NCI-H146 treated with DMSO at 0.1 percent for 48 hours (cell line): ENCODE measurements around the gene RND3.

ENCODE experiments used
- DNase-seq: peaks from one replicate; lab custom pipeline; 2025; ENCODE audit not compliant: unreplicated experiment; lab: John Stamatoyannopoulos, UW

RND3 gene

DNA sequence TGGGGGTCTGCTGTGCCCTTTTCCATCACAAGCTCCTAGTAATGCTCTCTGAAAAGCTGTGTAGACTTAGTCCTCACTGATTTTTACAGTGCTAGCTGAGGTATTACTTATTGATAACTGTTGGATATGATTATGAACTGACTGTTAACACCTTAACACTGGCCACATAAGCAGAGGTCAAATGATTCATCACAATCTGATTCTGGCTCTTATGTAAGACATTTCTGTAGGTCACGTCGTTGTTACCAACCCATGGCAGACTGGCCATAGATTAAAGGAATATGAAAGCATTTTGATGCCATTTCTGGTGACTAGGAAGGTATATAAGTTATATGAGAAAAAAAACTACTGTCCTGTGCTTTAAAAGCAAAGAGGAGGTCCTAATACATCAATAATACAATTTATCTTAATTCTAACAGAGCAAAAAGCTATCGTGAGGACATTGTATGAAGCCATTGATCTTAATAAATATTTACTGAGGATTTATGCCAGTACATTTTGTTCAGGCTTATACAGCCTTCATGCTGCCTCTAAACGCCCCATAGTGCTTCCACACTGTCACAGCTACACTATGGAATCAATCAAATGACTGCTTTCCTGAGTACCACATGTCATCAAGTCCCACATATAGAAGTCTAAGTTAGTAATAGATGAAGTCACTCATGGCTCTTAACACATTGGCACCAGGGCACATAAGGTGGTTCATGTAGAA lies 6.9 kb upstream of the RND3 start:
- no peak for DNase-seq

DNA sequence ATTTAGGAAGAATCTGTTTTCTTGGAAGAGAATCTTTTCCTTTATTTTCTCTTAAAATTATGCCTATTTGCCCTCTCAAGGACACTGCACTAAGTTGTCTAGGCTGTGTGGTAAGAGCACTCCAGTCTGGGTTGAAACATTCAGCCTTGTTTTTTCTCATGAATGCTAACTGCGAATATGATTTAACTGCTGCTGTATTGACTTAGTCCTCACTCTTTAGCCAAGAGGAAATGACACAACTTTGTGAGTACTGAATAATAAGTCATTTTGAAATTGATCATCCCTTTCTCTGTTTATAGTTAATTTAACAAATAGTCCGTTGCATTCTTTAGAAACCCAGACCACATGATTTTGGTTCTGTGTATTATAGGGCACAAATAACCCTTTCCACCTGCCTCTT lies 4.5 kb upstream of the RND3 start:
- no peak for DNase-seq

DNA sequence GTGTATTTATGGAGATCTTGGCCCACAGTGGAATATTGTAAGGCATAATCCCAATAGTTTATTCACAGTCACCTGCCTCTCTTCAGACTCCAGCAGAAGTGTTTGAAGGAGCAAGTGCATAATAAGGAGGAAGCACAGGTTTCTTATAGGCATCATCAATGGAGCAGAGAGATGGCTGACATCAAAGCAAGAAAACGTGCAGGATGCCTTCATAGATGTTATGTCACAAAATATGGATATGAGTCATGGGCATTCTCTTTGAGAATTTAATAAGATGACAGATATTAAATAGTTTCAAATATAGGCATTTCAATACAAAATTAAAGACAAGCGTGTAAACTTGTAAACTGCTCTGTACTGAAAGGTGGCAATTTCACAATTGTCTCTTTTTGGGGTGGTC lies 4.0 kb upstream of the RND3 start:
- no peak for DNase-seq

DNA sequence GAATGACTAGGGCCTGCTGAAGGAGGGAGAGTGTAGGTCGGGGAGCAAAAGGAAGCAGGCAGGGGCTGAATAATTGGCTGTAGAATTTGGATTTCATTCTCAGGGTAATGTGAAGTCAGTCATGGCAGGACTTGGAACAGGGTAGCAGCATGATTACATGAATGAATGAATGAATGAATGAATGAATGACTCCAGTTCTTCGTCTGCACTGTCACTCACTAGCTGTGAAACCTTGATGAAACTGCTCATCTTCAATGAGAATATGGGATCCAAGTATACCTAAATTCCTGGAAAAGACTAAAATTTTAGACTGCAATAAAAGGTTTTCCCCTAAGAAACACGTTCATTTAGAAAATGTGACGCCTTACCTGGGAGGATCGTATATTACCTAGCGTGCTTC lies 3.0 kb upstream of the RND3 start:
- no peak for DNase-seq

DNA sequence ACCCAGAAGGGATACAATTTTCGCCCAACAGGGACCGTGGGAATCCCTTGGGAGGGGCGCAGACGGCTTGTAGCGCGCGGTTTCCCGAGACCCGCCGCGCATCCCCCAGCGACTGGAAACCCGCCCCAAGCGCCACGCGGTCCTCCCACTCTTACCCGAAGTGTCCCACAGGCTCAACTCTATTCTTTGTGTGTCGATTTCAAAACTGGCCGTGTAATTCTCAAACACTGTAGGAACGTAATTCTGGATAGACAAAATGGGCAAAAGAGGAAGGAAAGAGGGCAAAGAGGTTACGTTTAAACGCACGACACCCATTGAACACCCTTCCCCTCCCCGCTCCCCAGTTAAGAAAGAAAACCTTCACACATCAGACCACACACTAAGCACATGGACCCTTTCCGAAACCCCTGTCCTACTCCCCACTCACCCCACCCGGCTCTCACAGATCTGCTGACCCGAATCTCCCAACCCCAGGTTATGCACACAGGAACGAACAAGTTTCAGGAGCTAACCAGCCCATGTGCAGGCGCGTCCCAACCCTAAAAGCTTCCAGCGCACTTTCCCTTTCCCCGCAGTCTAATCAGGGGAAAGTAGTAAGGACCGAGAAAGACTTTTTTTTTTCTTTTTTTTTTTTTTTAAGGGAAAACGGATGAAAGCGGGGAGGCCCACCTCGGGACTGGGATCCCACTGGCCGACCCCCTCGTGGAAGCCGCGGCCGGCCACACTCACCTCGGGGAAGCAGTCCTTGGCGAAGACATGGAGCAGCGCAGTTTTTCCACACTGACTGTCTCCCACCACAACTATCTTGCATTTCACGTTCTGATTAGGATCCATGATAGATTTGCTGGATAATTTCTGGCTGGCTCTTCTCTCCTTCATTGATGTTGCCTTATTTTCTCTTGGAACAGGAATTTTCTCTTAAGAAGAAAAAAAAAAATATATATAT lies 655 bp downstream of the RND3 start:
- DNase-seq: no peak

DNA sequence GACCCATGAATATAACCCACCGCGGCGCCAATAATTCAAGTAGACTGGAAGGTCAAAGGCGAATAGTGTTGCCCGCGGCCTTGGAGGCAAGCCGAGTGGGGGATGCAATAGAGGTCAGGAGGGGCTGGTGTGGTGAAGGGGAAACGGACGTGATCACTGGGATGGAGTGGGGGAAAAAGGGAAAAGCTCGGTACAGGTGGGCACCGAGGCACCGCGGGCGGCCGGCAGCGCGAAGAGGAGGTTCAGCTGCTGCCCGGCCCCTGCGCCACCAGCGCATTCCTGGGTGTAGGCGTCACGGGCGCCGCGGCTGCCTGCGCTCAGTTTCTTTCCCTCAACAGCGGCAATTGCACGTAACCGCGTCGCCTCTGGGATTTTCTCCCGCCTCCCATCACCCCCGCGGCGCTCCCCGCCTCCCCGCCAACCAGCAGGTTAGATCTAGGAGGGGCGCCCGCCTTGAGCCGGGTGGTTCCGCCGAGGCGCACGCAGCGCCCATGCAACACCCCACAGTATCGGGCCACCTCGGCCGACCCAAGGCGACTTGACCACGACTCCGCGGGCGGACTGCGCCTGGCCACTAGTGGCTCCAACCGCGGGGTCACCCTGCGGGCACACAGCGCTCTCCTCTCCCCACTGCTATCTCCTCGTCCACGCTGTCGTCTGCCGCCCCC lies 1.5 kb downstream of the RND3 start:
- peak; percentile 16 for DNase-seq

DNA sequence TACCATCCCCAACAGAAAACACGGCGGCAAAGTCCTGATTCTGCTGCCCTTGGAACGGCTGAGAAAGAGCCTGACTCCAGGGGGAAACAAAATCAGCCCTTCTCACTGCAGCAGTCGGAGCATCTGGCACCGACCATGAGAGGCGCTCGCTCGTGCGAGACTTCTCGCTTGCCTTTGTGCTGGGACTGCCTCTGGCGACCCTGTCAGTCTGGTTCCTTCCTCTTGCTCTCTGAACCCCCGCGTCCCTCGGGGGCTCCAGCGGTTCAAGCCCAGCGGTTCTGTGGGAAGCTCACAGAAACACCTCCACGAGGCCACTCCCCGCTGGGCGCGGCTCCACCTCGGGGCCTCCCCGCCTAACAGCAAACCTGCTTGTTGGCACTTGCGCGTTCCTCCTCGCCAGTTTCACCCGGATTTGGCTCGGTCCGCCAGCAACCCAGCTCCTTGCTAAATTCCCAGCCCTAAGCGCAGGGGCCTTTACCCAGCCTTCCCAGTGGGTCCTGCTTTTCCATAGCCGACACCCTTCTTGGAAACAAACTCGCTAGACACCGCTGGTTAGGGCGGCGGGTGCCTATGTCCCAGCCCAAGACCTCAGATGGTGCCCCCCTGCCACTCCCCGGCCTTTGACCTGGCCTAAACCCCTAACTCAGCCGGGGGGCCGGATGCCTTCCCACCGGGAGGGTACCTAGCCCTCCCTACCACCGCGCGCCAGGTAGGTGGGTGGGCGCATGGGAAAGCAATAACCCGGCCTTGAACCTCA lies 2.2 kb downstream of the RND3 start:
- peak; percentile 34 for DNase-seq

DNA sequence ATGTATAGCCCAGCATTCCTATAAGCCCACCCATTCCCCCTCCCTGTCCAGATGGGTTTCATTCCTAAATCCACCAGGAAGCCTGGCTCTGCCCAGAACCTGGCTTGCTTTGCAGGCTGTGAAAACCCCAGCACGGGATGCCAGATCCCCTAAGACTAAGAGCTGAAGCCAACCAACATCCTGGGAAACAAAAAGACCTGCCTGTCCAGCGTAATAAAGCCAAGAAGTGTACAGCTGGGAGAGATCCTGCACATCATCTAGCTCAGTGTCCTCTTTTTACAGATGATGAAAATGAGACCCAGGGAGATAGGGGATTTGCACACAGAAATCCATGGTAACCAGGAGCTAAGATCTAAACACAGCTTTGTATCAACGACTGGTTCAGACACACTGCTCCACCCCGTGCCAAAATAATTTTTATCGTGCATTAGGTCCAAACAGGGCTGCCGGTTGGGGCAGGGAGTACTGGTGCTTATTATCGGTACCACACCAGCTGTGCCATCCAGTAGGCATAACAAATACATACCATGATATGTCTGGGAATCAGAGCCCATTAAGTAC lies 2.9 kb downstream of the RND3 start:
- no peak for DNase-seq

DNA sequence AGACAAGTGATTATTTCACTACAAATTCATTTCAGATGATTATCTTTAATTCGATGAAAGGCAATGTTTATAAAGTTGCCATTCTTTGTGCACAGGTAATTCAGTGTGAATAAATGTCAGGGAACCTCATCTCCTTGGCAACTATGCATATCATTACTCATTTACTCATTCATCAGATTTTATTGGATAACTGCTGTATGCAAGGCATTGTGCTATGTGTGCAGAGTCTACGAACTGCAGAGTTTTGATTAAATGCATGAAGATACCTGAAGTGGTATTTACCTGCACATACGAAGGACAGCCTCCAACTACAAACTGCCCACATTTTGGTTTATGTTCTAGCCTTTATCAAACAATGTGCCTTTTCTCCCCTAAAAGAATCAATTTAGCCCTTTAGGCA lies 3.5 kb downstream of the RND3 start:
- DNase-seq: no peak

DNA sequence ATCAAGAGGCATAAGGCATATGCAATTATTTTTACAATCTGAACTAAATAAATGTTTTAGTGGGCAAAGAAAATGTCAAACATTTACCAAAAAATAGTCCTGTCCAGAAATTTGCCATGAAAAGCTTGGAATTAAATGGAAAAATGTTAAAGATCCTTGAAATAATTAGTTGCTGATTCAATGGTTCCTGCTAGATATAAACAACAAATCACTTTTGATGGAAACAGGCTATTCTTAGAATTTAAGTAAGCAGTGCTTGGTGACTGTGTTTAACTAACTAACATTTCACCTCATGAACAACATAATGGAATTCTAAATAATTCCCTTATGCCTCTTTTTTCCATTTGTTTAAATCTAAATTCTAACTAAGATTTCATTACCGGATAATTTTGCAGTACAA lies 3.9 kb downstream of the RND3 start:
- no peak for DNase-seq

DNA sequence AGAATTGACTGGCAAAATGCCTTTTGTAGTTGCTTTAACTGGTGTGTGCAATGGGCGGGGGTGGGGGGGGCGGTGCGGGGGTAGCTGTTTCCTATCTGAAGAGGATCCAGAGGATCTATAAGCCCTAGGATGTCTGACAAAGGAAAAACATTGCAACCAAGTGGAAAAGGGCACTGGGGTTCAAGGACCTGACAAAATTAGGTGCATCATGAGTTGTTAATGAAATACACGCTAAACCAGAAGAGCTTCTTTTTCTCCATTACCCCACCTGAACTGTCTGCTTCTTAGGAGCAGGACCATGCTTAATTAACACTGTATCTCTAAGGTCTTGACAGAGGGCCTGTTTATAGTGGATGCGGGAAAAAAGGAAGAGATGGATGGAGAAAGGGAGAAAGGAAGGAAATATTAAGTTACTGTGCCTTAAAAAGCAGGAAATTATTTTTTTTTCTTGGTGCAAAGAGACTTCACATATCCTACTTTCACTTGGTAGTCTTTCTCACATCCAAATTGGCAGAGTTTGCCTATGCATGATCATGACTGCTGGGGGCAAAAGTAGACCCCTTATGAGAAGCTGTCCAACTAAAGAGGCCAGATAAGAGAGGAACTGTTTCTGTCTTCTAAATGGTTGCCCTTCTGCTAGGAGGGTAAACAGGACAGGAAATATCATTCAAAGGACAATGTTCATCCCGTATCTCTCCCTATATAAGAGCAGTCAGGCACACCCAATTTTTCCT lies 4.6 kb downstream of the RND3 start:
- no peak for DNase-seq

DNA sequence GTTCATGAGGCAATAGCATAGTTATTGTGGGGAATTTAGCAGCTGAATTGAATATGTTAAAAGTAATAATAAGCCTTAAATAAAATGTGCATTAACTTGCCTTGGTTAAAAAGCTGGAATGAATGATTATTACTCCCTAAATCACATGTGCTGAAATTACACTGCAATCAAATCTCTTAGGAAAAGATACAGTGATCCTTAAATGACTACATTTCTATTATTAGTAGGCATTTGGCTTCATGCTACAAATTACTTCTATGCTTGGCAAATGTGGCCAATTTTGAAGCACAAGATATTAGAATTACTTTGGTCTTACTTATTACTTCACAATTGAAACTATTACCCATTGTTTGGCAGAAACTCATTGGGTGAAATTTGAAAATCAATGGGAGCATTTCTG lies 5.4 kb downstream of the RND3 start:
- no peak for DNase-seq

DNA sequence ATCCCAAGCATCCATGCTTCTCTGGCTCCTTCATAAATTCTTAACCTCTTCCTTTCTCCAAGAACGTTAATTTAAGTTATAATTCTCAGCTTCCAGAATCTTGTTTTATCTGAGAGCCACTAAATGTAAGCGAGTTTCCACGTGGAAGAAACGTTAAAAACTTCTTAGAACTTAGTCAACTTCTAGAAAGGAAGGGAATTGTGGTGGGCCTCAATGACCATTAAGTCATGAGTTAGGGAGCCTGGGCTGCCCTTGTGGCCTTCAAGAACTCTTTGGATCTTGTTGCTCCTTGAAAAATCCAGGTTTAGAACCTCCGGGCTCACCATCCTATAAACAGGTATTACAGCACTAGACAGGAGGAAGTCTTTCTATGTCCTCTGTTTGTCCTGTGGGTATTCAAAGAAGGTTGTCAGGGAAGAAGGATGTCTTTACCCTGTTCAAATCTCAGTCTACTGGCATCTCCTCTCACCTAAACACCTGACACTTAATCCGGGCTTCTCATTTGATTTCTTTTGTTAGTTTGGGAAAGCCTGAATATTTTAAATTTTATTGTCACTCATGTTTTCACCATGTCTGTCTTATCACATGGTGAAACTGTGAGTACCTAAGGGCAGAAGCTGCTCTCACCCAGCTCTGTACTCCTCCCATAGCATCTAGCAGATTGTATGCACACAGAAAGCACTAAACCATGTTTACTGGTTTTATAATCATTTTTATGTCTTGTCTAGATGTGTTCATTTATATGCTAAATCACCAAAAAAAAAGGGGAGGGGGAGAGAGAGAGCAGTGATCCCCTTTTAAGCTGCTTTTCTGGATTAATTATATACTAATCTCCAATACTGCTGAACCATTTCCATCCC lies 6.3 kb downstream of the RND3 start:
- no peak for DNase-seq

DNA sequence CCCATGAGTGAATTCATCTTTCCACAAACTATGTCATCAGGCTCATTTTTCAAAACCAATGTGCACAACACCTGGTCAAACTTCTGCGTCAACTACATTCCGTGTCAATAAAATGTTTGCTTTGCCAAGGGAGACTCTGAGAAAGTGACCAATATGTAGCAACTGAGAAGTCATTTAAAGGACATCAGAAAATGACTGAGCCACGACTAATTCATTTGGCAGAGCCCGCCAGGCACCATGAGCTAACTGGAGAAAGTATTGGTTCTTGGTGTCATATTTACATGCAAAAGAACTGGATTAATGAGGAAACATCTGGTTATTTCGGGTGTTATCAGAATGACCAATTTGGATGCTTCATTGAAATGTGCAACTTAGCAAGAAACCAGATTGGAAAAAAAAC lies 7.2 kb downstream of the RND3 start:
- no peak for DNase-seq

DNA sequence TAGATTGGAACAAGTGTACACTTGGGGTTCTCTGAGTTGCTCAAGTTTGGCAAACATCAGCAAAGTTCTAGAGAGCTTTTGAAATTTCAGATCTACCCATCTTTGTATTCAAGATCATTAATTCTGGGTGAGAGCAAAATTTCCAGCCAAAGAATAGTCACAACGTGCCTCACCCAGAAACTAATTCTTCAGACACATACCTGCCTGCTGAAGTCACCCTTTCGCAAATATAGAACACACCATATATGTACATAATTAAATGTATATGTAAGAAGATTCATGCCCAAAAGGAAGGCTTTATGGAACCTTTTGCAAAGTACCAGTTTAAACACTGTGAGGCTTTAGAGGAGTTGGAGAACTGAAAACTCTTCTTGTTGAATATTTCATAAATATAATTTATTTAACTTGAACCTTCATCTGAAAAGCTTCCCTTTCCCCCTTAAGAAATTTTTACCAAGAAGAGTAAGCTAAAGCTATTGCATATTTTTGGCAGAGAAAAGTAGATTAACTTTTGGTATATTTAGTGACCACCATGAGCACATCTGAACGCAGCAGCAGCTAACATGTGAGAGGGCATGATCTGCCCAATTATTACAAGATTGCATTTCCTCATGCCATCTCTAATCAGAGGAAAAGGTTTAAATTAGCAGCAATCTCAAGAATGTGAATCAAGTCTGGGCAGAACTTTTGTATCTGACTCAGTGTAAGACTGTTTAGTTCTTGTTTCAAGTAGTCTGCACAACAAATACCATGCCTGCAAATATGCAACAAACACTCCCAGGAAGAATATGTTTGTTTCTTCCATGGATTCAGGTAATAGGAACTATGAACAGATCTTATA lies 8.2 kb downstream of the RND3 start:
- no peak for DNase-seq

DNA sequence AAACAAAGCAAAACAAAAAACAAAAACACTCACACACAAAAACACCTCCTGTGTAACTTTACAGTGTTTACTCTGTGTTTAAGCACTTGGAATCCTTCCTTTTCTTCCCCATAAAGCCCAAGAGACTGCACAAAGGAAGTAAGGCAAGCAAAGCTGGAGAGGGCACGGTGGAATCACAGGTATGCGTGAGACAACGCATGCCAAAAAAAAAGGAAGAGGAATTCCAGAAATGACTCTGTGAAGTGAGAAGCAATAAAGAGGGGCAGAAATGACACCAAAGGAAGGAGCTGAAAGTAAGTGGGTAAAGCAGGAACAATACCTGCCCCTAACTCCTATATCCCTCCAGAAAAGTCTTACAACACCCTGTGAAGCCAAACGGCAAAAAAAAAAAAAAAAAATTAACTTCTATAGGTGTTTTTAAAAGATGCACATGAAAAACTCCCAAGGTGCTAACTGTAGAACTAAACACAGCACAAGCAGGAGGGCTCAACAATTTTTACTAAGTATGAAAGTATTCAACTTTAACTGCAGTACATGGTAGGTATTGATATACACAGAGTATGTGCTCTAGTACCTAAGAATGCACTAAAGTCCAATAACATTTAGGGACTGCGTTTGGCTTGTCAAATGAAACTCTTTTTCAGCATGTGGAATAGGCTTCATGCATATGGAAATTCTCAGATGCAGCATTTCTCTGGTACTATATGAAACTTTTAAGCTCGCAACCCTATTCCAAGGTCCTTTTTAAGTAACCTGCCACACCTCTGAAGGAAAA lies 9.1 kb downstream of the RND3 start:
- no peak for DNase-seq

DNA sequence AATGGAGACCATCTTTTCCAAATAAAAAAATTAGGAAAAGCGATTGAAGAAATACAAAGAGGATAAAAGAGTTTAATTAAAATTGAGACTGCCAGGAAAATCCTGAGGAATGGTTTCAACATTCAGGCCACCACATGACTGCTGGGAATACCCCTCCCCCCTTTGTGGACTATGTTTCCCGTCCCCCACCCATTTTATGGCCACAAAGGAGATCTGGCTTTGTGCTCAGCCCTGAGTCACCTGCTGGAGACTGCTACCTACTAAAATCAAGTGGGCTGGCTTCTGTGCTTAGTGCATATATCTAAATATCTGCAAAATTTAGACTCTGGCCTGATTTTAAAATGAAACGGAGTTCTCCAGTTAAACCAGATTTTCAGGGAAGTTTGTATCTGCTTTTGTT lies 10.1 kb downstream of the RND3 start:
- no peak for DNase-seq
